NCI-H146 treated with DMSO at 0.1 percent for 48 hours (cell line): ENCODE measurements around the gene TBC1D24.

Experiments
- DNase-seq: peaks from one replicate; lab custom pipeline; 2025; ENCODE audit not compliant: unreplicated experiment; lab: John Stamatoyannopoulos, UW

TBC1D24 gene

DNA sequence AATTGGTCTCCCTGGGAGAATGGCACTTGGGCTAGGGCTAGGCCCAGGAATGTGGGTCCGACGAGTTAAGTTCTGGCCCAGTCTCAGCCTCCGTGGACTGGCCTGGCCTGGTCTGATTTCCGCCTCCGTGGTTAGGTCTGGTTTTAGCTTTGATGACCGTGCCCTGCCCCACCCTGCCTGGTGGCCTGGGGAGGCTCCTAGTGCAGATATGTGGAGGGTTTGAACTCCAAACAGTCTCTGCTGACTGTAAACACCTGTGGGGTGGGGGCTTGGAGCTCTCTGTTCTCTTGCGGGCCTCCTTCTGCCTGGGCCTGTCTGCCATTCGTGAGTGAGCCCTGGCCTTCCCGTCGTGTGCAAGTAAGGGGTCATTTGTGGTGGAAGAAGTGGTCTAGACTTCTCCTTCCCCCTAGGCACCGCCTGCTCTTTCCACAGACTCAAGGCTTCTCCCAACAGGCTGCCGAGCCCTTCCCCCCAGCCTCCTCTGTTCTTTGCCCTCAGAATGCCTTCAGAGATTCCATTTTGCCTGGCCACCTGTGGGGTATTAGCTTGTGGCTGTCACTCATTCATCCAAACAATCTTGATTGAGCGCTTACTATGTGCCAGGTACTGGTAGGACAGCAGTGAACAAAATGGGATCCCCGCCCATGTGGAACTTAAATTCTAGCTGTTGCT lies 40.4 kb downstream of the TBC1D24 start:
- DNase-seq = no peak

DNA sequence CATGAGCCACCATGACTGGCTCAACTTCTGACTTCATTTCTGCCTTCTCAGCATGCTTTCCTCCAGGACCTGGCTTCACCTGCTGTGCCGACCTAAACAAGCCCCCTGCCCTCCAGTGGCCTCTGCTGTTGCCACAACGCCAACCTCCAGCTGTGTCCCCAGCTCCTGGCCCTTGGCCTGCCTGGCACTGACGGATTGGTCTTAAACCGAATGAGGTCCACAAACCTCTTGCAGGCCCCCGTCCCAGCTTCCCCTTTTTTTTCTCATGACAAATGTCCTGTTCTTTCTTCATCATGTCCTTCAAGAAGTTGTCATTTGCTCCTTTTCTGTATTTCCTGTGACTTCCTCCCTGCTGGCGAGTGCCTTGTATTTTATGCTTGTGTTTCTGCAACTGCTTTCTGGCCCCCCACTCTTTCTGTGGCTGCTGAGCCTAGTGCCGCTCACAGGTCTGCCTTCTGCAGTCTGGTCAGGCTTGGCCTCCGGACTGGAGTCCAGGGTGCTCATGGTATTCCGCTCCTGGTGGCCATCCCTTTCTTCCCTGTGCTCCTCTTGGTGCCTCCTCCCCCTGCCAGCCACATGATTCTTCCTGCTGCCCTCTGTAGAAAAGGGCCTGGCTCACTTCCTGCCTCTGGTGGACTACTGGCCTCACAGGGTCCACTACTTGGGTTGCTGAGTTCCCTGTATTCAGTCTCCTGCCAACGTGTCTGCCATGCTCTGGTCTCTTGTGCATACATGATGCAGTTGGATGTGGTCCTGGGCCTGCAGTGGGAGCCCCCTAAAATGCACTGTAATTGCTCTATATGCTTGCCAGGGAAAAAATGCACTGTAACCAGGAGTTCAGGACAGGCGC lies 41.7 kb downstream of the TBC1D24 start:
- DNase-seq = no peak

DNA sequence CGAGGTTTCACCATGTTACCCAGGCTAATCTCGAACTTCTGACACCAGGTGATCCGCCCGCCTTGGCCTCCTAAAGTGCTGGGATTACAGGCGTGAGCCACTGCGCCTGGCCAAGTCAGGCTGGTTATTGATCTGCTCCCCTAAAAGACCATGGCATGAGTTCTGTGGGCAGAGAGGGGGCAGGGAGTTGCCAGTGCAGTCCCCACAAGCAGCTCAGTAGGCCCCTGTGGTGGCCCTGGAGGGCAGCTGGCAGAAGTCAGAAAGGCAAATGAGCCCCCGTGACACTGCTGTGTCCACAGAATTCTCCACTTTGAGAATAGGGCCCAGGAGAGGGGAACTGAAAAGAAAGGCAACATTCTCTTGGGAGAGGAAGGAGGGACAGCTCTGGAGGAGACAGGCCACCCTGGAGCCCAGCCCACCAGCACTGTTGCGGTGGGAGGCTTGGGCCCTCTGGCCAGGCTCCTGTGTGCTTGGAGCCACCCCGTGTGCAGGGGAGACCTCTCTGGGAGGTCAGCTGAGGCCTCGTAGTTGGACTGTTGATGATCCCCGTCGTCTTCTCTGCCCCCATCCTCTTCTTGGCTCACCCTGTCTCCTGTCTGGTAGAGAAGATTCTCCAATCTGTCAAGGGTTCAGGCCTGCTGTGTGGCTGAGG lies 43.2 kb downstream of the TBC1D24 start:
- DNase-seq = no peak

- DNase-seq = no peak
These were observed 44.1 kb downstream of the TBC1D24 start for GRCh38 chr16:2518823-2519710.

GRCh38 chr16:2519711-2520080 lies 44.8 kb downstream of the TBC1D24 start:
- DNase-seq = no peak

- peak; percentile 60 for DNase-seq
These were observed 45.3 kb downstream of the TBC1D24 start, which contains the start of gene AMDHD2 for GRCh38 chr16:2520097-2520783. Gene AMDHD2 (plus strand): TSS chr16:2520371. CDS start chr16:2520459, 88 bp downstream.

- no peak for DNase-seq
These were observed 46.0 kb downstream of the TBC1D24 start for GRCh38 chr16:2520784-2521531.

GRCh38 chr16:2523801-2524231 lies 48.9 kb downstream of the TBC1D24 start:
- DNase-seq = no peak

DNA sequence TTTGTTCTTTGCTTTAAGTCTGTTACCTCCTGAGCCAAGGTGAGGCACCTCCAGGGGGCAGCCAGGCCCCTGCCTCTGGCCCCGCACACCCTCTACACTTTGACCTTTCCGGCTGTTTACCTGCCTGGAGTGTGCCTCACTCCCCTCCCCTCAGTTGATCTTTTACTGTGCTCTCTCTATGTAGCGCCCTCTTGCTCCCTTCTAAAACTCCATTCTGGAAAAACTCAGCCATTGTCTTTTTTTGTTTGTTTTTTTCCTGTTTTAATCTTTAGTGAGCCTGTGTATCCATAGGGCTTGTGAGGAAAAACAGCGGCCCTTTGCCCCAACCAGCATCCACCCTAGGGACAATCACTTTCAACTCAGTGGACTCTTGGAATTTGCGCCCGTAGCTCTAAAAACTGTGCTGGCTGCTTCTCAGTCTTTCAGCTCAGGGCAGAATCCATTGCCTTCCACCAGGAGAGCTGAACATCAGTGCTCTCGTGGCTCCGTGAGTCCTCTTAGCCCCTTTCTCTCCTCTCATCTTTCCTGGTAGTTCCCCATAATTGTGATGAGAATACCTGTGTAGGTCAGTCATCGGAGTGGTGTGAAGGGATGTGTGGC lies 49.5 kb downstream of the TBC1D24 start:
- no peak for DNase-seq

- DNase-seq = no peak
These were observed 51.2 kb downstream of the TBC1D24 start for GRCh38 chr16:2526135-2526534.

GRCh38 chr16:2527071-2527783 lies 52.3 kb downstream of the TBC1D24 start:
- DNase-seq = no peak

DNA sequence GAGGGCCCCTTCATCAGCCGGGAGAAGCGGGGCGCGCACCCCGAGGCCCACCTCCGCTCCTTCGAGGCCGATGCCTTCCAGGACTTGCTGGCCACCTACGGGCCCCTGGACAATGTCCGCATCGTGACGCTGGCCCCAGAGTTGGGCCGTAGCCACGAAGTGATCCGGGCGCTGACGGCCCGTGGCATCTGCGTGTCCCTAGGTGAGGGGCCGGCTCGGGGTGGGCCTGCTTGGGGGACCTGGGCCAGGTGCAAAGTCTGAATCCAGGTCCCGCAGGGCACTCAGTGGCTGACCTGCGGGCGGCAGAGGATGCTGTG lies 52.8 kb downstream of the TBC1D24 start:
- DNase-seq = no peak

DNA sequence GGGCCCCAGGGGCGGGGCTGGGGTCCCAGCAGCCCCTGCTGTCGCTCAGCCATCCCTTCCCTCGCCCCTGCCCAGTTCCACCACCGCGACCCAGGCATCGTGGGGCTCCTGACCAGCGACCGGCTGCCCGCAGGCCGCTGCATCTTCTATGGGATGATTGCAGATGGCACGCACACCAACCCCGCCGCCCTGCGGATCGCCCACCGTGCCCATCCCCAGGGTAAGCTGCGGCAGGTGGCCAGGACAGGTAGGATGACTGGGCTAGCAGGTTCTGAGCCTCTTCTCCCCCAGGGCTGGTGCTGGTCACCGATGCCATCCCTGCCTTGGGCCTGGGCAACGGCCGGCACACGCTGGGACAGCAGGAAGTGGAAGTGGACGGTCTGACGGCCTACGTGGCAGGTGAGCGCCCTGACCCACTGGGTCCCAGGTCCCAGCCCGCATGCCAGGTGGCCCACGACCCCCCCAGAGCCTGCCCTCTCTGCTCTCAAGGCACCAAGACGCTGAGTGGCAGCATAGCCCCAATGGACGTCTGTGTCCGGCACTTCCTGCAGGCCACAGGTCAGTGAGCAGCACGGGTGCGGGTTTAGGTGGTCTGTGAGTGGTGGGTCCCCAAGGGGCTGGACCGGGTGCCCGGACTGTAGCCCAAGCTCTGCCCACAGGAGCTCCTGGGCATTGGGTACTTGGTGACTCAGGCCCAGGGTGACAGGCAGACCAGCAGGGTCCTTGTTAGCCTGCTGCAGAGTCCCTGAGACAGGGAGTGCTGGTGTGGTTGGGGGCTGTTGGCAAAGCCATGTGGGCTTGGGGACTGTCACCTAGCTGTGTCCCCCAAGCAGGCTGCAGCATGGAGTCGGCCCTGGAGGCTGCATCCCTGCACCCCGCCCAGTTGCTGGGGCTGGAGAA lies 53.5 kb downstream of the TBC1D24 start:
- DNase-seq = no peak

DNA sequence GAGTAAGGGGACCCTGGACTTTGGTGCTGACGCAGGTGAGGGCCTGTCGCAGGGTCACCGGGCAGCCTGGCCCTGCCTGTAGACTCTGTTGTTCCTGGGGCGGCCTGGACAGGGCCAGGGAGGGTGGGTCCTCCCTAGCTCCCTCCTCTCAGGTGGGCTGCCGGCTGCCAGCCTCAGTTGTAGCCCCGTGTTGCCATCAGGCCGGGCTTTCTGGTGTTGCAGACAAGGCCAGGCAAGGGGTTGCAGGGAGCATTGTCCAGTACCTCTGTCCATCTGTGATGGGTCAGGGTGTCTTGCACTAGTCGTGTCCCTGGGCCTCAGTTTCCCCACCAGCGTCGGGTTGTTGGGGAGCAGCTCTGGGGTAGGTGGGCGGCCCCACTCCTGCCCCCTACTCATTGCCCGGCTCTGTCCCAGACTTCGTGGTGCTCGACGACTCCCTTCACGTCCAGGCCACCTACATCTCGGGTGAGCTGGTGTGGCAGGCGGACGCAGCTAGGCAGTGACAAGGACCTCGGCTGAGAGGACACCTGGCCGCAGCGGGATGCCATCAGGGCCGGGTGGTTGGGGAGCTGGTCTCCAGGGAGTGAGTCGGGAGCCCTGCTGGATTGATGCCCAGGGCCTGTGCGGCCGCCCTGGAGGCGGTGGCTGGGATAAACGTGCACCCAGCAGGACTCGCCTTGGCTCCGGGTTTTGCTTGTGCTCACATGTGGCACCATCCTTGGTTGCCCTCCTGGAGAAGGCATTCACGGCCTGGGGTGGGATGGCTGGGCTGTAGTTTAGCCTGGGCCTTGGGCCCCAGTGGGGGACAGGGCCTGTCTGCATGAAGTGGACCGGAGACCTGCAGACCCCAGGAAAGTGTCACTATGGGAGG lies 54.4 kb downstream of the TBC1D24 start:
- DNase-seq = no peak

GRCh38 chr16:2529961-2530628 lies 55.2 kb downstream of the TBC1D24 start:
- DNase-seq = no peak

GRCh38 chr16:2530629-2531318 lies 55.8 kb downstream of the TBC1D24 start:
- DNase-seq = no peak
